Umbilical cord (tissue), 2 donors: ENCODE measurements around the gene PATL1. TPM values are rescaled to one million over a fixed set of nuclear protein-coding genes. Genes with fewer than 3 reads are reported as not detected.
"Not testable (repeated sequence)": the region's sequence is repeated elsewhere in the genome, so short reads cannot be mapped to it uniquely, and the experiment has no call there.

Source experiments
- DNase-seq: peaks from one replicate; pipeline ENCODE4 v3.0.0-alpha.2; 2015; ENCODE audit warnings: low spot score
- total RNA-seq: library from RNA; depleted of rRNA; stranded (reverse); fragments of >200 nt; gene quantifications from one replicate; pipeline ENCODE4 v1.2.3, GENCODE V29; 2014; ENCODE audit warnings: low replicate concordance; ENCODE audit not compliant: insufficient read depth

The PATL1 gene
- total RNA-seq, 1 donor from 2014 or later: 4.6 TPM

DNA sequence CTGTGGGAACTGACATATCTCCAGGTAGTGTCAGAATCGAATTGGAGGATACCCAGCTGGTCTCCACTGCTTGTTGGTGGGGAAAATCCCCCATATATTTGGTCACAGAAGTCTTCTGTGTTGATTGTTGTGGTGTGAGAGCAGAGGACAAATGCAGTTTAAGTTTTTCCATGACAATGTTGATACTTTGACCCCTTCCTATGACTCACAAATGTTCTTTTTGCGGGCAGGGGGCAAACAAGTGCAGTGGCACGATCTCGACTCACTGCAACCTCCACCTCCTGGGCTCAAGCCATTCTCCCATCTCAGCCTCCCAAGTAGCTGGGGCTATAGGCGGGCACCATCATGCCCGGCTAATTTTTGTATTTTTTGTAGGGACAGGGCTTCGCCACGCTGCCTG is 7.4 kb upstream of the PATL1 start:
- DNase-seq: no peak

DNA sequence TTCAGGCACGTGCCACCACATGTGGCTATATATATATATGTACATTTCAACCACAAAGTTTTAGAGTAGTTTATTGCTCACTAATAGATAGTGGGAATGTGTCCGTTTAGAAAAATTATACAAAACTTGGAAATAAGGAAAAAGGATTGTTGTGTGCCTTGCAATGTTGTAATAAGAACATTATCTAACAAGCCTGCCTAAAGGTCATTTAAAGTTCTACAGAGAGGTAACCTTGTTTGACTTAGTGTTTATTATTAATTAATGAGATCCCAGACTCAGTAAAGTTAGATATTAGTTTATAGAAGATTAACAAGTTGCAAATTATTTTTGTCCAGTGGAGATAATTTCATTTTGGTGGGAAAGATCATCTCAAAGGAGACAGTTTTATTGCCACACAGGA is 5.5 kb upstream of the PATL1 start:
- DNase-seq: no peak

DNA sequence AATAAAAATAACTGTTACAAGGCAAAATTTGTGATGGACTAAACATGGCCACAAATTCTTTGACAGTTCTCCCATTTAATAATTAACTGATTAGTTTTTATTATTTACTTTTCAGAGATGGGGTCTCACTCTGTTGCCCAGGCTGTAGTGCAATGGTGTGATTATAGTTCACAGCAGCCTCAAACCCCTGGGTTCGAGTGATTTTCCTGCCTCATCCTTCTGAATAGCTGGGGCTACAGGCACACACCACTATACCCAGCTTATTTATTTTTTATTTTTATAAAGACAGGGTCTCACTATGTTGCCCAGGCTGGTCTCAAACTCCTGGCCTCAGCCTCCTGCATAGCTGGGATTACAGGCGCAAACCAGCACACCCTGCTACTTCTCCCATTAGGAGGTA is 4.5 kb upstream of the PATL1 start:
- DNase-seq: no peak

DNA sequence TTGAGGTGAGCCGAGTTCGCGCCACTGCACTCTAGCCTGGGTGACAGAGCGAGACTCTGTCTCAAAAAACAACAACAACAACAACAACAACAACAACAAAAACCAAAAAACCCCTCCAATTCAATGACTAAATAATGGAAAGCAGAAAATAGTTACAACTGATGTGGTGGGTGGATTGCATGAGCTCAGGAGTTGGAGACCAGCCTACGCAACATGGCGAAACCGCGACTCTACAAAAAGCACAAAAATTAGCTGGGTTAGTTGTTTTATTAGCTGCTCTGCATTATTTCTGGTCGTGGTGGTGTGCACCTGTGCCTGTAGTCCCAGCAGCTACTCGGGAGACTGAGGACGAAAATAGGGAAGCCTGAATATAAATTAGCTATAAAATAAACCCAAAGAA is 2.6 kb upstream of the PATL1 start:
- no peak for DNase-seq

DNA sequence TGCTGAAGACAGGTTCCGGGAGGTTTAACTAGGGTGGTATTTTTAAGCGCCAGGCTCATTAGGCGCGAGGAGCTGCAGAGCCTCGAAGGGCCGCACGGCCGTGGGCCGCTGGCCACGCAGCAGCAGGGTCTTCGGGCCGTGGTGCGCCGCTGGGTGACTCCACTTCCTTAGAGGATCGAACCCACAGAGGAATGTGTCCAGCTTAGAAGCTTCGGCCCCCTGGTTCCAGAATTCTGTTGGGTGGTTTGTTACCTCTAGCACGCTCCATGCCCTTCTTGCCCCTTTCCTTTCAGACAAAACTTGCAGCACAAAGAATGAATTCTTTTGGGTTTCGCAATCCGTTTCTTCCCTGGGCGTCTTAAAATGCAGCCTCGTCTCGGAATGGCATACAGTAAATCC is 773 bp upstream of the PATL1 start:
- DNase-seq: peak; percentile 79

DNA sequence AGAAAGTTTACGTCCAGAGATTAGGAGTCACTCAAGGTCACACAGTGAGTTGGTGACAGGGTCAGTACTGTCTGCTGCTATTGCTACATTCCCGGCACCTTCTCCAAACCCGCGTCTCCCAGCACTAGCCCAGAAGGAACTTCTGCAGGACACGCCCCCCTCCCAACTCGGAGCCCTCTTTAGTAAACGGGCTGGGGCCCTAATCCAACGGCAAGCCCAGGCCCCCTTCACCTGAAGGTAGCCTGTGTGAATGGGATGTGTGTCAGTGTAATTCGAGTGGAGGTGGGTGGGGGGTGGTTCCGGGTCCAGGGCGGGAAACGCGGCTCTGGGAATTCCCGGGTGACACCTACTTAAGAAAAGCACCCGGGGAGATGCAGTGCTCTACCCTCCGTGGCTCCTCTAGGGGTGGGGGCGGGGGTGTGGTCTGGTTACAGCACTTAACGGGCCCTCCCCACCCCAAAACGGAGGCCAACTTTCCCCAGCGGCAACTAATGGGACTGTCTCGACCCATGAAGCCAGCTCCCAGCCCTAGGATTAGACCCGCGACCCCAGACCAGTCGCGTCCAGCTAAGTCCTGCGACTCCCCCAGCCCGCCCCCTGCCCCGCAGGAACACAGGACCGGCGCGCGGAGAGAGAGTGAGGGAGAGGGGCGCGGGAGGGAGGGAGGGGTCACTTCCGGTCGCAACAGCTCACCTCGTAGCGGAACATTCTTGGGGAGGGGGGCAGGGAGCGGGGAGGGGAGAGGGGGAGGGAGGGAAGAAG is 468 bp downstream of the PATL1 start:
- peak; percentile 53 for DNase-seq

DNA sequence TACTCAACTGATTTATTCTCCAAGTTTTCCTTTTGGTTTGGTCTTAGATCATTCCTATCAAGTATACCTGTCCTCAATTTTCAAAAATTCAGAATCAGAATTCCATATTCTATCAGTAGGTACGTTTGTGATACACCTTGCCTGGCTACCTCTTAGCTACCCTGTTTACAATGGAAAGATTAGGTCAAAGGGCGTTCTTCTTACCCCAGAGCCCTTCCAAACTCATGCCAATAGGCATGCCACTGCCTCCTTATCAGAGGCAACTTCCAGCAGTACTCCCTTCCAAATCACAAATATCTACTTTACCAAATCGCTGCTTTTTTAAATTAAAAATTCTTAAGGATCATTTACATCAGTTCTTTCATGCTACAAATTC is 1.0 kb downstream of the PATL1 start:
- DNase-seq: no peak

DNA sequence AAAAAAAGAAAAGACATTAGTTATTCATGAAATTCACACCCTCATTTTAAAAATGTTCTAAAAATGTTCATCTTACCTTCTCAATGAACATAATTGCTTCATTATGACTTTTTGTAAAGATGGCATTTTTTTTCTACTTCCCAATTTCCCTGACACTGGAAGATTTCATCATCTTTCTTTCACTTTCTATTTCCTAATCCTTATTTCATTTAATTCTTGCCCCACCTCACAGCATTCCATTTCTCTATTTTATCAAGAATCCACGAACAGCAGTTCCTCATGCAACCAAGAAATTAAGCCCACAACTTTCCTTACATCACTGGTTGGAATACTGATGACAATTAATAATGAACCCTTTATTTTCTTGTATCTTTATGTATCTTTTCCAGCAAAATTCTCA is 1.9 kb downstream of the PATL1 start:
- no peak for DNase-seq

DNA sequence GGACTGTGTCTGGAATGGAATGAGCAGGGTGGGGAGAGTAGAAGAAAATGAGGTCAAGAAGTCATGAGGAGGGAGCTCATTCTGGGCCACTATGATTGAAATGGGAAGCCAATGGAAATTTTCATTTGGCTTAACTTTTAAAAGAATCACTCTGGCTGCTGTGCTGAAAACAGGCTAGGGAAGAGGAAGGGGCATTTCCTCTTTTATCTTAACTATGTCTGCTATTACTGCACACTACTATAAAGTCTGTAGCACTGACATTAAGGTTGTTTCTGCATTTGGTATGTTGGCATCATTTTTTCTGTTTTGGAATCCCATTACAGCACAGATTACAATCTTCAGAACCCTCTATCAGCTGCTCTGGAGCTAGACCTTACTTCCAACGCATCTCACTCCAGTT is 8.2 kb downstream of the PATL1 start:
- DNase-seq: no peak

DNA sequence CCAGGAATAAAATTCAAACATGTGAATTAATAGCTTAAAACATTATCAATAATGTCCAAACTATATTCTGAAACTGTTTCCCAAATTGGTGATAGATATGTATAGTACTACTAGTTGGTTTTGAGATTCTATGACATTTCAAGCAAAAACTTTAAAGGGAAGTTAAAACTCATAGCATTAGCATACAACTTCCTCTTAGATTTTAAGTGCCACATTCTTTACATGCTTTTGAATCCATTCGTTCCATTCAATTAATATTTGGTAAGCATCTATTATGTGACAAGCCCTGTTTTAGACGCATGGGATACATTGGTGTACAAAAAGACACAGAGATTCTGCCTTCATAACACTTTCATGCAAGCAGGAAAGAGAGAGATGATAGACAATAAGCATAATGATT is 8.9 kb downstream of the PATL1 start:
- DNase-seq: no peak

DNA sequence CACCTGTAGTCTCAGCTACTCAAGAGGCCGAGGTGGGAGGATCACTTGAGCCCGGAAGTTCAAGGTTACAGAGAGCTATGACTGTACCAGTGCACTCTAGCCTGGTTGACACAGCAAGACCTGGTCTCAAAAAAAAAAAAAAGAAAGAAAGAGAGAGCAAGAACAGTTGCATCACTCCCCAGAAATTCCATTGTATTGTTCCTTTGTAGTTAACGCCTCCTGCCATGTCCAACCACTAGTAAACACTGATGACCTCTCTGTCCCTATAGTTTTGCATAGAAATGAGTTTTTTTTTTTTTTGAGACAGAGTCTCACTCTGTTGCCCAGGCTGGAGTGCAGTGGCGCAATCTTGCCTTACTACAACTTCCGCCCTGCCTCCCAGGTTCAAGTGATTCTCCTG is 10.8 kb downstream of the PATL1 start:
- no peak for DNase-seq

DNA sequence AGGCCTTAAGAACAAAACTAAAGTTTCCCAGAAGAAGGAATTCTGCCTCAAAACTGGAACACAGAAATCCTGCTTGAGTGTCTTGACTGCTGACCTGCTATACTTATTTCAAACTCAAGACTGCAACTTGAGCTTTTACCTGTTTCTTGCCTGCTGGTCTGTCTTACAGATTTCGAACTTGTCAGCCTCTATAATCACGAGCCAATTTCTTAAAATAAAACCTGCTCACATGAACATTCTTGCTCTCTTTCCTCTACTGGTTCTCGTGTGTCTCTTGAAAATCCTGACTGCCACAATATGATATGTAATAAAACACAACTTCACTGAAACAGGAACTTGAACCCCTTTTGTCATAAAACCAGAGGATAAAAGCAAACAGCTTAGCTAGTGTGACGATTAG is 13.9 kb downstream of the PATL1 start:
- no peak for DNase-seq

DNA sequence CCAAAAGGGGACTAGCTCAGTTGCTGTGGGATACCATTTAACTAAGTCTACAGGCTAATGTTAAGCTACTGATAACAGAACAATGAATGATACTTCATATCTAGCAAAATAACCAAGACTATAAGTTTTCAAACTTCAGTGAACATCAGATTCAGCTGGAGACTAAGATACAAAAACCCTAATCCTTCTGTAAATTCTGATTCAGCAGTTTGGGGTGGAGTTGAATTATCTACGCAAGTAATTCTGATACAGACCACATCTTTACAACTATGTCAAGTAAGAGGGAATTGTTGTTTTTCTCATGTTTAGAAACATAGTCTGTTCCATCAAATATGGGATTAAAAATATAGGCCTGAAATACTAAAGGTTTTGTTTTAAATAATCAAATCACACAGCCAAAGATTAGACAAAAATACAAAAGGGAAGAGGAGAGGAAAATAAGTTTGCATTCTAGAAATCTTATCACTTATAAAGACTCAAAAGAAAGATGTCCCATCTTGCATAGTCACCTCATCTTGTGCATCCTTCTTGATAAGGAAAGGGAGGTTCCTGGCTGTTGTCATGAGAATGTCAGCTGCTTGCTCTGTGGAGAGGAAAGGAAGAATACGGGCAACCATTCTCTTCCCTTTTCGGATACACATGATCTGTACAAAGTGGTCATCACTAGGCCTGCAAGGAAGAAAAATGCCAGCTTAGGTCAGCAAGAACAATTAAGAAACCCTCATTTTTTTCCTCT is 21.4 kb downstream of the PATL1 start:
- no peak for DNase-seq

DNA sequence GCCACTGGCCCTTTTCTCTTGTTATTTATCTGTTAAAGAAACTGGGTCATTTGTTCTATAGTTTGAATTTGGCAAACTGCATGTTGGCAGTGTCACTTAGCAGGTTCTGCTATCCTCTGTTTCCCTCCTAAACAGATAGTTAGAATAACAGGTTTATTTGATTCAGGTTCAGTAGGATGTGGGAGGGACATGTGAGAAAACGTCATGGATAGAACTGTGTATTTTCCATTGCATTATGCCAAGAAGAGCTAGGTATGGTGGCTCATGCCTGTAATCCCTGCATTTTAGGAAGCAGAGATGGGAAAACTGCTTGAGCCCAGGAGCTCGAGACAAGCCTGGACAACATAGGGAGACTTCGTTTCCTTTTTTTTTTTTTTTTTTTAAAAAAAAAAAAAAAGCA is 24.3 kb downstream of the PATL1 start:
- DNase-seq: no peak

DNA sequence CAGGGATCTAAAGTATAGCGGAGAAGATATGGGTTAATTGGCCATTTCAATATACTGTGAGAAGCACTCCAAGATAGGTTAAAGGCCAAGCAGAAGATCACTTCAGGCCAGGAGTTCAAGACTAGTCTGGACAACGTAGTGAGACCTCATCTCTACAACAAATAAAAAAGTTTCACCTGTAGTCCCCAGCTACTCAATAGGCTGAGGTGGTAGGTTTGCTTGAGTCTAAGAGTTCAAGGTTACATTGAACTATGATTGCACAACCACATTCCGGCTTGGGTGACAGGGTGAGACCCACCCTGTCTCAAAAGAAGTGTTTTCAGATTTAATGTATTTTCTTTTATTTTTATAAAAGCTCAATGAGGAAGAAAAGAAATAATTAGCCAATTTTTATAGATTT is 25.4 kb downstream of the PATL1 start:
- DNase-seq: no peak

DNA sequence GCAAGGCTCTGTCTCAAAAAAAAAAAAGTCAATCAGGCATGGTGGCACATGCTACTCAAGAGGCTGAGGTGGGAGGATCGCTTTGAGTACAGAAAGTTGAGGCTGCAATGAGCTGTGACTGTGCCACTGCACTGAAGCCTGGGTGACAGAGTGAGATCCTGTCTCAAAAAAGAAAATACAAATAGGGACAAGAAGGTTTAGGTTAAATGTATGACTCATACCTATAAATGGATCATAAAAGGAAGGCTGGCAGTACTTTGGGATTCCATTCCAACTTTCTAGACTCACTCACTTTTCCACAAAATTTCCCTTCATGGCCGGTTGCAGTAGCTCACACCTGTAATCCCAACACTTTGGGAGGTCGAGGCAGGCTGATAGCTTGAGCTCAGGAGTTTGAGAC is 27.7 kb downstream of the PATL1 start:
- DNase-seq: no peak

DNA sequence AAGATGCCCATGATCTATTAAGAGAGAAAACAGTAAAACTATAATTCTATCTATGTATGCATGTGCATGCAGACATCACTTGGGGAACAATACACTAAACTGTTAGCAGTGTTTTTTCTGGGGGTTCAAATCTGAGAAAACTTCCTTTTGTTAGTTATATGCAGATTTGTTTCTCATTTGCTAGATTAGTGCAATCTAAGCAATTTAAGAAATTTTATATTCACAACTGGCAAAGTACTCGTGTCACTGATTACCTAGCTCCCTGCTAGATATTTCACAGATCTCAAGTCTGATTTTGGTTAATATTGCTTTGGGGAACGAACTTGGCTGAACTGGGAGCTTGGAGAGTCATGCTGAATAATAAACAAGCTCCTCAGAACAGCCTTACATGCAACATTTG is 38.3 kb downstream of the PATL1 start:
- no peak for DNase-seq

DNA sequence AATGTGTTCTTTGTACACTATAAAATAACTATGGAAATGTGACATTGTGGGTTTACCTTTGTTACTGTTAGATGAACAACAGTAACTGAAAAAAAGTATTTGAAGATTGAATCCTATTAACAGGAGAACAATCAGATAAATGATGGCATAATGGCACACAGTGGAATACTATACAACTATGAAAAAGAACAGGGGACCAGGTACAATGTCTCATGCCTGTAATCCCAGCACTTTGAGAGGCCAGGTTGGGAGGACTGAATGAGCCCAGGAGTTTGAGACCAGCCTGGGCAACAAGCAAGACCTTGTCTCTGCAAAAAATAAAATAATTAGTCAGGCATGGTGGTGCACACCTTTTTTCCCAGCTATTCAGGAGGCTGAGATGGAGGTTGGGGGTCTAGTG is 38.8 kb downstream of the PATL1 start:
- DNase-seq: no peak

DNA sequence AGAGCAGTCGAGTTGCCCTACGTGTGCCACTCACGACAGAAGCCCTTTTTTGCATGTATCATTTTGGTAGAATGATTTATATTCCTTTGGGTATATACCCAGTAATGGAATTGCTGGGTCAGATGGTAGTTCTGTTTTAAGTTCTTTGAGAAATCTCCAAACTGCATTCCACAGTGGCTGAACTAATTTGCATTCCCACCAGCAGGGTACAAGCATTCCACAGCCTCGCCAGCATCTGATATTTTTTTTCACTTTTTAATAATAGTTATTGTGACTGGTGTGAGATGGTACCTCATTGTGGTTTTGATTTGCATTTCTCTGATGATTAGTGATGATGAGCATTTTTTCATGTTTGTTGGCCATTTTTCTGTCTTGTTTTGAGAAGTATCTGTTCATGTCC is 41.9 kb downstream of the PATL1 start:
- DNase-seq: not testable (repeated sequence)

DNA sequence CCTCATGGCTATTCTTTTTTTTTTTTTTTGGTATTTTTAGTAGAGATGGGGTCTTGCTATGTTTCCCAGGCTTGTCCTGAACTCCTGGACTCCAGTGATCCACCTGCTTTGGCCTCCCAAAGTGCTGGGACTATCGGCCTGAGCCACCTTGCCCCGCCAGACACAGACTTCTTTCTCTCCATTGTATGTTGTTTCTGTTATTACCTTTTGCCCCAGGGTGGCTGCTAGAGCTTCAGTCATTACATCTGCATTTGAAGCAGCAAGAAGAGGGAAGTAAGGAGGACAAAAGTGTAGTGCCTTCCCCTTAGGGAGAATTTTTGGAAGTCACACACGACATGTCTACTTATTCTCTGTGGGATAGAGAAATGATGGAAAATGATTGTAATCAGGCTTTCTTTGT is 43.1 kb downstream of the PATL1 start:
- no peak for DNase-seq

DNA sequence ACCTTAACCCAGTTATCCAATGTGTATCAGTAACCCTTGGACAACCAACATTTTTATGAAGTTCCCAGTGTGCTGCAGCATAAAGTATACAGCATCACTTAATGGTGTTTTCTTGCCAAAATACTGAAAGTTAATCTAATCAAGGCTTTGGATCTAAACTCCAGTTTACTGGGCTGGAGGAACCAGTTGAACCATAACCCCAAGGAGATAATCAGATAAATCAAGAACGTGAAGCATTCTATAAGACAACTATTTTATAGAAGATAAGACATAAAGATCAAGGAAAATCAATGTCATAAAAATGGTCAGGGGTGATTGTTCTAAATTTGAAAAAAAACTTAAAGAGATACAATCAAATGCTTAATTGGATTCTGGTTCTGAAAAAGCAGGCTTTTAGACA is 51.0 kb downstream of the PATL1 start:
- DNase-seq: no peak

DNA sequence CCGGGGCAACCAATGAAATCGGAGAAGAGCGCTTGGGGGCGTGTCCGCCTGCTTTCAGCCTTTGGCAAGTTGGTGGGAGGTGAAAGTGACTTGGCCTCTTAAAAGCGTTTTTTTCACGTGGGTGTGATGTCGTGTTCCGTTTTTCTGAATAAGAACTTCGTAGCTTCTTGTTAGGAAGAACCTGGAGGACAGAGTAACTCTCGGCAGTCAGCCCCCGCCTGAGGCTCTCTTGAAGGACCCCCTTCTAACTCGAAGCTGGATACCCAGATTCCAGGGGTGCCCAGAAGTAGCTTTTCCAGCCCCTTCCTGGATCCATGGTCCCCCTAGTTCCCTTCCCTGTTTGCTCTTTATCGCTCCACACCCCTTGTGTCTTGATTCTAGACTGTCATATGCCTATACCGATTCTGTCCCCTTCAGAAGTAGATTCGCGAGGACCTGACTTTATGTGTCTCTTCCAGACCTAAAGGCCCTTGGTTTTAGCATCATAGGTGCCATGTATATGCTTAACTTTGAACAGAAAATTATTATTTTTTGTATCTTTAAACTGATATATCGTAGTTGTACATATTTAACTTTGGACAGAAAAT is 52.3 kb downstream of the PATL1 start:
- no peak for DNase-seq
